GM23338 (cell line): Measurements from ENCODE around the gene TRPC6.

Source experiments
- CREB1 ChIP-seq: fragments of 250-450 bp; sonication (Bioruptor Pico); IDR thresholded peaks from 2 replicates; pipeline ENCODE4 v1.5.0; 2020; ENCODE audit warnings: low read depth, mild to moderate bottlenecking, moderate library complexity
- CTCF ChIP-seq, 2 experiments: fragments of 200-600 bp in 1 of 2; sonication (generic) in 1 of 2; conservative IDR thresholded peaks; 2 replicates each; pipeline versions ENCODE4 v1.5.1 to v1.6.1; 2016 to 2017; ENCODE audit warnings: antibody characterized with exemption in 2 of 2, low read depth in 2 of 2, mild to moderate bottlenecking in 2 of 2, moderate library complexity in 1 of 2
- ETS1 ChIP-seq: IDR thresholded peaks from 2 replicates; pipeline ENCODE4 v1.6.1; 2016; ENCODE audit warnings: antibody characterized with exemption
- EZH2 ChIP-seq: fragments of 200-600 bp; sonication (generic); IDR thresholded peaks from one replicate; pipeline ENCODE4 v1.8.0; 2017; ENCODE audit warnings: antibody characterized with exemption, mild to moderate bottlenecking, low read depth; ENCODE audit not compliant: unreplicated experiment
- EZH2phosphoT487 ChIP-seq: fragments of 200-600 bp; sonication (generic); IDR thresholded peaks from one replicate; pipeline ENCODE4 v1.8.1; 2018; ENCODE audit warnings: antibody characterized with exemption; ENCODE audit not compliant: unreplicated experiment
- JUNB ChIP-seq: IDR thresholded peaks from one replicate; pipeline ENCODE4 v1.6.1; 2016; ENCODE audit warnings: antibody characterized with exemption; ENCODE audit not compliant: unreplicated experiment
- NANOG ChIP-seq: IDR thresholded peaks from 2 replicates; pipeline ENCODE4 v1.6.1; 2016; ENCODE audit warnings: antibody characterized with exemption, borderline replicate concordance
- POLR2AphosphoS5 ChIP-seq: IDR thresholded peaks from 2 replicates; pipeline ENCODE4 v1.6.1; 2016; ENCODE audit warnings: antibody characterized with exemption, low read depth
- REST ChIP-seq: IDR thresholded peaks from one replicate; pipeline ENCODE4 v1.6.1; 2018; ENCODE audit warnings: antibody characterized with exemption; ENCODE audit not compliant: unreplicated experiment
- STAT1 ChIP-seq: IDR thresholded peaks from one replicate; pipeline ENCODE4 v1.6.1; 2016; ENCODE audit warnings: antibody characterized with exemption; ENCODE audit not compliant: unreplicated experiment
- ZNF114 ChIP-seq: fragments of 250-450 bp; sonication (Bioruptor Pico); IDR thresholded peaks from 2 replicates; pipeline ENCODE4 v1.5.0; 2020; ENCODE audit warnings: mild to moderate bottlenecking, moderate library complexity
- ZNF331 ChIP-seq: fragments of 250-450 bp; sonication (Bioruptor Pico); IDR thresholded peaks from 2 replicates; pipeline ENCODE4 v1.5.0; 2020; ENCODE audit warnings: low read depth, mild to moderate bottlenecking, moderate library complexity
- ZNF462 ChIP-seq: fragments of 250-450 bp; sonication (Bioruptor Pico); IDR thresholded peaks from 2 replicates; pipeline ENCODE4 v1.5.0; 2020; ENCODE audit warnings: mild to moderate bottlenecking, moderate library complexity

GRCh38 chr11:101509922-101510321 lies 73.9 kb downstream of the TRPC6 start:
- no peak for TF ChIP-seq ZNF114
- no peak for TF ChIP-seq CTCF (conservative IDR thresholded peaks at IDR 0.05; ENCODE audit: low read depth in 2 of 2)
- no peak for TF ChIP-seq EZH2phosphoT487
- no peak for TF ChIP-seq POLR2AphosphoS5
- no peak for TF ChIP-seq EZH2
- no peak for TF ChIP-seq REST
- TF ChIP-seq STAT1, result no peak
- TF ChIP-seq ZNF331 (CRISPR knock-in tag), result no peak
- TF ChIP-seq ETS1, result no peak
- no peak for TF ChIP-seq JUNB
- TF ChIP-seq CREB1 (CRISPR knock-in tag), result no peak
- TF ChIP-seq ZNF462, result no peak
- no peak for TF ChIP-seq NANOG
